SK-N-SH treated with all-trans-retinoic acid at 6 μM for 48 hours (cell line): ENCODE results near the gene SLAMF7.

Experiments
- ATAC-seq: fragments of 200-7000 bp; cut with Tn5 transposase; 3 replicates; pipeline ENCODE4 v1.9.1; 2020; ENCODE audit warnings: mild to moderate bottlenecking, moderate library complexity
- ARNTL ChIP-seq: fragments of 450-650 bp; formaldehyde crosslinking; IDR thresholded peaks from 2 replicates; pipeline ENCODE4 v1.5.0; 2020; ENCODE audit warnings: low read depth, mild to moderate bottlenecking, moderate library complexity, borderline replicate concordance
- BACH2 ChIP-seq: fragments of 250-450 bp; sonication (Bioruptor Pico); IDR thresholded peaks from 2 replicates; pipeline ENCODE4 v1.9.0; 2021; ENCODE audit warnings: mild to moderate bottlenecking, borderline replicate concordance
- CSDC2 ChIP-seq: fragments of 250-450 bp; sonication (Bioruptor Pico); IDR thresholded peaks from 2 replicates; pipeline ENCODE4 v1.5.0; 2020; ENCODE audit warnings: mild to moderate bottlenecking, moderate library complexity
- ESRRG ChIP-seq: fragments of 250-450 bp; sonication (Bioruptor Pico); IDR thresholded peaks from 2 replicates; pipeline ENCODE4 v1.6.1; 2021; ENCODE audit warnings: mild to moderate bottlenecking
- GLIS3 ChIP-seq: fragments of 250-450 bp; sonication (Bioruptor Pico); IDR thresholded peaks from 2 replicates; pipeline ENCODE4 v1.5.0; 2020; ENCODE audit warnings: mild to moderate bottlenecking, moderate library complexity
- ISL1 ChIP-seq: fragments of 250-450 bp; sonication (Bioruptor Pico); IDR thresholded peaks from 2 replicates; pipeline ENCODE4 v2.1.2; 2022; ENCODE audit warnings: mild to moderate bottlenecking, moderate library complexity
- OSR1 ChIP-seq: fragments of 250-450 bp; sonication (Bioruptor Pico); IDR thresholded peaks from 2 replicates; pipeline ENCODE4 v1.8.0; 2022; ENCODE audit warnings: moderate library complexity, mild to moderate bottlenecking, inconsistent platforms
- PPARA ChIP-seq: fragments of 250-450 bp; sonication (Bioruptor Pico); IDR thresholded peaks from 2 replicates; pipeline ENCODE4 v1.5.0; 2020; ENCODE audit warnings: mild to moderate bottlenecking, borderline replicate concordance
- RARB ChIP-seq: fragments of 250-450 bp; sonication (Bioruptor Pico); IDR thresholded peaks from 2 replicates; pipeline ENCODE4 v1.8.0; 2021; ENCODE audit warnings: mild to moderate bottlenecking, moderate library complexity
- SNAI2 ChIP-seq: fragments of 250-450 bp; sonication (Bioruptor Pico); IDR thresholded peaks from 2 replicates; pipeline ENCODE4 v1.5.0; 2020; ENCODE audit warnings: mild to moderate bottlenecking, moderate library complexity
- TCF4 ChIP-seq: fragments of 250-450 bp; sonication (Bioruptor Pico); IDR thresholded peaks from 2 replicates; pipeline ENCODE4 v1.8.0; 2021; ENCODE audit warnings: mild to moderate bottlenecking, moderate library complexity, borderline replicate concordance
- TOX ChIP-seq: fragments of 250-450 bp; sonication (Bioruptor Pico); IDR thresholded peaks from 2 replicates; pipeline ENCODE4 v1.8.0; 2021; ENCODE audit warnings: mild to moderate bottlenecking, moderate library complexity, borderline replicate concordance
- ZFP3 ChIP-seq: fragments of 250-450 bp; sonication (Bioruptor Pico); IDR thresholded peaks from 2 replicates; pipeline ENCODE4 v1.5.0; 2020; ENCODE audit warnings: mild to moderate bottlenecking, moderate library complexity
- ZFP30 ChIP-seq: fragments of 450-650 bp; formaldehyde crosslinking; IDR thresholded peaks from 2 replicates; pipeline ENCODE4 v1.5.0; 2022; ENCODE audit warnings: mild to moderate bottlenecking, moderate library complexity
- ZNF565 ChIP-seq: fragments of 450-650 bp; formaldehyde crosslinking; conservative IDR thresholded peaks from 2 replicates; pipeline ENCODE4 v1.5.0; 2020; ENCODE audit warnings: low read depth, mild to moderate bottlenecking, moderate library complexity
- ZNF70 ChIP-seq: fragments of 450-650 bp; formaldehyde crosslinking; IDR thresholded peaks from 2 replicates; pipeline ENCODE4 v1.5.0; 2020; ENCODE audit warnings: mild to moderate bottlenecking, moderate library complexity
- ZNF8 ChIP-seq: fragments of 450-650 bp; formaldehyde crosslinking; IDR thresholded peaks from 2 replicates; pipeline ENCODE4 v1.5.0; 2020; ENCODE audit warnings: mild to moderate bottlenecking, moderate library complexity
- TF ChIP-seq, protein P1 (sequence below): fragments of 250-450 bp; sonication (Bioruptor Pico); IDR thresholded peaks from 2 replicates; pipeline ENCODE4 v1.8.0; 2020; ENCODE audit warnings: mild to moderate bottlenecking, moderate library complexity, borderline replicate concordance
- TF ChIP-seq, protein P2 (sequence below): fragments of 250-450 bp; sonication (Bioruptor Pico); IDR thresholded peaks from 2 replicates; pipeline ENCODE4 v1.5.1; 2020; ENCODE audit warnings: low read depth, mild to moderate bottlenecking, moderate library complexity
- TF ChIP-seq, protein P3 (sequence below): fragments of 250-450 bp; sonication (Bioruptor Pico); IDR thresholded peaks from 2 replicates; pipeline ENCODE4 v1.5.1; 2021; ENCODE audit warnings: mild to moderate bottlenecking, moderate library complexity
- TF ChIP-seq, protein P4 (sequence below): fragments of 250-450 bp; sonication (Bioruptor Pico); IDR thresholded peaks from 2 replicates; pipeline ENCODE4 v1.5.0; 2020; ENCODE audit warnings: mild to moderate bottlenecking, moderate library complexity
- TF ChIP-seq, protein P5 (sequence below): fragments of 250-450 bp; sonication (Bioruptor Pico); IDR thresholded peaks from 2 replicates; pipeline ENCODE4 v1.8.0; 2021; ENCODE audit warnings: low read depth, mild to moderate bottlenecking, moderate library complexity, borderline replicate concordance

Gene SLAMF7

DNA sequence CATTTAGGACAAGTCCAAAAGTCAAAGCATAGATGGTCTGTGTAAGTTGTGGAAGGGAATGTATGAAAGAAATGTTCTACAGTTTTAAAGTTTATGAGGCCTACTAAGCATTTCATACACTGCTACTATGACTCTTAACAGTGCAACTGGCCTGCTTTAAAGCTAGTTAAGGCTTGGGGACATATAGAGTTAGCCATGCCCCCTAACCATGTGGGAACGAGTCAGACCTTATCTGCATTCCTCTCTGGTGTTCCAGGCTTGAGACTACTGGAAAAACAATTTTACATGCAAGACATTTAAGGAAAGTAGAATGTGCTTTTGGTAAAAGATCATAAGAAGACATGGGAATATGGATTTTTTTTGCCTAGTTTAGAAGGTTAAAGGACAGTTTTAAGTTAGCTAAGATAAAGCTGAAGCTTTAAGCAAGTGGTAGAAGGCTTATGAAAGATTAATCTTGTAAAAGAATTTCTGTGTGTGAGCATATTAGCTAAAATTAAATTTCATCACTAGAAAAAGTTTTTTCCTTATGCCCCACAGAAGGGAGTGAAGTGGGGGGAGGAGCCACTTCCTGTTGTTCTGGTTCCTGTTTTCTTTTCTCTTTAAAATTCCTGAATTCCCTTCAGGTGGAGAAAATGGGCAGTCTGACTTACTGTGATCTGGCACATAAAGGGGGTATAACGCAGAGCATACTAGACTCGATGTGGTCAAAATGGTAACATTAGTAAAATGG lies 18.5 kb upstream of the SLAMF7 start (continued):
- TF ChIP-seq, protein P1, sequence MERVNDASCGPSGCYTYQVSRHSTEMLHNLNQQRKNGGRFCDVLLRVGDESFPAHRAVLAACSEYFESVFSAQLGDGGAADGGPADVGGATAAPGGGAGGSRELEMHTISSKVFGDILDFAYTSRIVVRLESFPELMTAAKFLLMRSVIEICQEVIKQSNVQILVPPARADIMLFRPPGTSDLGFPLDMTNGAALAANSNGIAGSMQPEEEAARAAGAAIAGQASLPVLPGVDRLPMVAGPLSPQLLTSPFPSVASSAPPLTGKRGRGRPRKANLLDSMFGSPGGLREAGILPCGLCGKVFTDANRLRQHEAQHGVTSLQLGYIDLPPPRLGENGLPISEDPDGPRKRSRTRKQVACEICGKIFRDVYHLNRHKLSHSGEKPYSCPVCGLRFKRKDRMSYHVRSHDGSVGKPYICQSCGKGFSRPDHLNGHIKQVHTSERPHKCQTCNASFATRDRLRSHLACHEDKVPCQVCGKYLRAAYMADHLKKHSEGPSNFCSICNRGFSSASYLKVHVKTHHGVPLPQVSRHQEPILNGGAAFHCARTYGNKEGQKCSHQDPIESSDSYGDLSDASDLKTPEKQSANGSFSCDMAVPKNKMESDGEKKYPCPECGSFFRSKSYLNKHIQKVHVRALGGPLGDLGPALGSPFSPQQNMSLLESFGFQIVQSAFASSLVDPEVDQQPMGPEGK: no peak
- TF ChIP-seq ZFP3 (CRISPR knock-in tag): no peak
- TF ChIP-seq ESRRG: no peak
- TF ChIP-seq SNAI2 (CRISPR knock-in tag): no peak

DNA sequence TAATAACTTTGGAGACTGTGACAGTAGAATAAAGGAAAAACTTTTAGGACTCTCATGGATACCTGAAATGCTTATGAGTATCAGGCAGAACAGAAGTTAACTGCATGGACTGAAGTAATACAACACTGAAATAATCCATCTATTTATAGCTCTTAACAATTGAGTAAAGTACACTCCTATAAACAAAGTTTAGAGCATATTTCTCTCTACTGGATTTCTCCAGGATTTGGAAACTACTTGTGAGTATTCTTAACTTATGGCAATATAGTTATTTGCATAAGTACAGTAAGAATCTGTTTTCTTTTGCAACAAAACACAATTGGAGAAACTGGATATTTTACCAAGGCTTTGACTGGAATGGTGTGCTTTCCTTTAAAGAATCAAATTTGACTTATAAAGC lies 17.6 kb upstream of the SLAMF7 start:
- TF ChIP-seq ISL1 (CRISPR knock-in tag) (no peak), OSR1 (CRISPR knock-in tag) (no peak), BACH2 (CRISPR knock-in tag) (no peak), TOX (CRISPR knock-in tag) (no peak), RARB (no peak), PPARA (CRISPR knock-in tag) (no peak), TCF4 (CRISPR knock-in tag) (no peak), GLIS3 (CRISPR knock-in tag) (no peak), ZNF8 (CRISPR knock-in tag) (no peak), ESRRG (no peak), ARNTL (no peak), SNAI2 (CRISPR knock-in tag) (no peak), CSDC2 (CRISPR knock-in tag) (no peak), ZNF70 (CRISPR knock-in tag) (no peak), ZNF565 (CRISPR knock-in tag) (no peak), ZFP30 (CRISPR knock-in tag) (no peak)
- TF ChIP-seq, protein P2, sequence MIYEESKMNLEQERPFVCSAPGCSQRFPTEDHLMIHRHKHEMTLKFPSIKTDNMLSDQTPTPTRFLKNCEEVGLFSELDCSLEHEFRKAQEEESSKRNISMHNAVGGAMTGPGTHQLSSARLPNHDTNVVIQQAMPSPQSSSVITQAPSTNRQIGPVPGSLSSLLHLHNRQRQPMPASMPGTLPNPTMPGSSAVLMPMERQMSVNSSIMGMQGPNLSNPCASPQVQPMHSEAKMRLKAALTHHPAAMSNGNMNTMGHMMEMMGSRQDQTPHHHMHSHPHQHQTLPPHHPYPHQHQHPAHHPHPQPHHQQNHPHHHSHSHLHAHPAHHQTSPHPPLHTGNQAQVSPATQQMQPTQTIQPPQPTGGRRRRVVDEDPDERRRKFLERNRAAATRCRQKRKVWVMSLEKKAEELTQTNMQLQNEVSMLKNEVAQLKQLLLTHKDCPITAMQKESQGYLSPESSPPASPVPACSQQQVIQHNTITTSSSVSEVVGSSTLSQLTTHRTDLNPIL (CRISPR knock-in tag): no peak
- TF ChIP-seq, protein P3, sequence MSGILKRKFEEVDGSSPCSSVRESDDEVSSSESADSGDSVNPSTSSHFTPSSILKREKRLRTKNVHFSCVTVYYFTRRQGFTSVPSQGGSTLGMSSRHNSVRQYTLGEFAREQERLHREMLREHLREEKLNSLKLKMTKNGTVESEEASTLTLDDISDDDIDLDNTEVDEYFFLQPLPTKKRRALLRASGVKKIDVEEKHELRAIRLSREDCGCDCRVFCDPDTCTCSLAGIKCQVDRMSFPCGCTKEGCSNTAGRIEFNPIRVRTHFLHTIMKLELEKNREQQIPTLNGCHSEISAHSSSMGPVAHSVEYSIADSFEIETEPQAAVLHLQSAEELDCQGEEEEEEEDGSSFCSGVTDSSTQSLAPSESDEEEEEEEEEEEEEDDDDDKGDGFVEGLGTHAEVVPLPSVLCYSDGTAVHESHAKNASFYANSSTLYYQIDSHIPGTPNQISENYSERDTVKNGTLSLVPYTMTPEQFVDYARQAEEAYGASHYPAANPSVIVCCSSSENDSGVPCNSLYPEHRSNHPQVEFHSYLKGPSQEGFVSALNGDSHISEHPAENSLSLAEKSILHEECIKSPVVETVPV (CRISPR knock-in tag): no peak
- TF ChIP-seq, protein P1: no peak
- TF ChIP-seq, protein P4, sequence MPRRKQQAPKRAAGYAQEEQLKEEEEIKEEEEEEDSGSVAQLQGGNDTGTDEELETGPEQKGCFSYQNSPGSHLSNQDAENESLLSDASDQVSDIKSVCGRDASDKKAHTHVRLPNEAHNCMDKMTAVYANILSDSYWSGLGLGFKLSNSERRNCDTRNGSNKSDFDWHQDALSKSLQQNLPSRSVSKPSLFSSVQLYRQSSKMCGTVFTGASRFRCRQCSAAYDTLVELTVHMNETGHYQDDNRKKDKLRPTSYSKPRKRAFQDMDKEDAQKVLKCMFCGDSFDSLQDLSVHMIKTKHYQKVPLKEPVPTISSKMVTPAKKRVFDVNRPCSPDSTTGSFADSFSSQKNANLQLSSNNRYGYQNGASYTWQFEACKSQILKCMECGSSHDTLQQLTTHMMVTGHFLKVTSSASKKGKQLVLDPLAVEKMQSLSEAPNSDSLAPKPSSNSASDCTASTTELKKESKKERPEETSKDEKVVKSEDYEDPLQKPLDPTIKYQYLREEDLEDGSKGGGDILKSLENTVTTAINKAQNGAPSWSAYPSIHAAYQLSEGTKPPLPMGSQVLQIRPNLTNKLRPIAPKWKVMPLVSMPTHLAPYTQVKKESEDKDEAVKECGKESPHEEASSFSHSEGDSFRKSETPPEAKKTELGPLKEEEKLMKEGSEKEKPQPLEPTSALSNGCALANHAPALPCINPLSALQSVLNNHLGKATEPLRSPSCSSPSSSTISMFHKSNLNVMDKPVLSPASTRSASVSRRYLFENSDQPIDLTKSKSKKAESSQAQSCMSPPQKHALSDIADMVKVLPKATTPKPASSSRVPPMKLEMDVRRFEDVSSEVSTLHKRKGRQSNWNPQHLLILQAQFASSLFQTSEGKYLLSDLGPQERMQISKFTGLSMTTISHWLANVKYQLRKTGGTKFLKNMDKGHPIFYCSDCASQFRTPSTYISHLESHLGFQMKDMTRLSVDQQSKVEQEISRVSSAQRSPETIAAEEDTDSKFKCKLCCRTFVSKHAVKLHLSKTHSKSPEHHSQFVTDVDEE (CRISPR knock-in tag): no peak
- ATAC-seq: no peak

DNA sequence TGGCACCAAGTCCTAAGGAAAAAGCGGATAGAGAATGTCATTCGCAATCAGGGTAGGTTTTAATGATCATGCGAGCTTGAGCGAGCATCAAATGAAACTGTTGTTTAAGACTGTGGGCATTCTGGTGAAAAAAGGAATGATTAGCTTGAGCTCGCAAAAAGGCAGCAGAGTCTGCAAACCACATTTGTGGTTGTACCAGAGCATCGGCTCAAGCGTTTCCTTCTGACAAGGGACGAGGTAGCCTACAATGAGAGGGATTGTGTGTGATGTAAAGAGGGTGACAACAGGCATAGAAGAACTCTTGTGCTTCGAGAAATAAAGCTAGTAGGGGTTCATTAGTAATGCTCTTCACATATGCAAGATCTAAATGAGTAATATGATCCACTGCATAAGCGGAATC lies 16.3 kb upstream of the SLAMF7 start:
- TF ChIP-seq BACH2 (CRISPR knock-in tag): no peak
- TF ChIP-seq, protein P5, sequence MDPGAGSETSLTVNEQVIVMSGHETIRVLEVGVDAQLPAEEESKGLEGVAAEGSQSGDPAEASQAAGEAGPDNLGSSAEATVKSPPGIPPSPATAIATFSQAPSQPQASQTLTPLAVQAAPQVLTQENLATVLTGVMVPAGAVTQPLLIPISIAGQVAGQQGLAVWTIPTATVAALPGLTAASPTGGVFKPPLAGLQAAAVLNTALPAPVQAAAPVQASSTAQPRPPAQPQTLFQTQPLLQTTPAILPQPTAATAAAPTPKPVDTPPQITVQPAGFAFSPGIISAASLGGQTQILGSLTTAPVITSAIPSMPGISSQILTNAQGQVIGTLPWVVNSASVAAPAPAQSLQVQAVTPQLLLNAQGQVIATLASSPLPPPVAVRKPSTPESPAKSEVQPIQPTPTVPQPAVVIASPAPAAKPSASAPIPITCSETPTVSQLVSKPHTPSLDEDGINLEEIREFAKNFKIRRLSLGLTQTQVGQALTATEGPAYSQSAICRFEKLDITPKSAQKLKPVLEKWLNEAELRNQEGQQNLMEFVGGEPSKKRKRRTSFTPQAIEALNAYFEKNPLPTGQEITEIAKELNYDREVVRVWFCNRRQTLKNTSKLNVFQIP (CRISPR knock-in tag): no peak
- TF ChIP-seq, protein P2 (CRISPR knock-in tag): no peak
- TF ChIP-seq, protein P3 (CRISPR knock-in tag): no peak
- no peak for ATAC-seq
